Measurements from ENCODE around the gene EFHD1.
"Not testable (repeated sequence)": the region's sequence is repeated elsewhere in the genome, so short reads cannot be mapped to it uniquely, and the experiment has no call there.

EFHD1 gene

DNA sequence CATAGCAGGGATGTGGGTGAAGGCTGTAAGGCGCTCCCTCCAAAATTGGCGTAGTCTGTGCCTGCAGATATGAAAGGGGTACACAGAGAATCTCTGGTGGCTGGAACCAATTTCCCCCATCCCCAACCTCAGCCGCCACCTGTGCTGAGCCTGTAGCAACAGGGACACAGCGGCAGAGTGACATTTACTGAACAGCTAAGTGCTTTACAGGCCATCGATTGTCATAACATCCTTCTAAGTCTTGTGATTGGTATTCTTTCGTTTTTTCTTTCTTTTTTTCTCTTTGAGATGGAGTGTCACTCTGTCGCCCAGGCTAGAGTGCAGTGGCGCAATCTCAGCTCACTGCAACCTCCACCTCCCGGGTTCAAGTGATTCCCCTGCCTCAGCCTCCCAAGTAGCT is 12.2 kb upstream of the EFHD1 start:
- DNase-seq (ENCODE audit: low read depth) = no peak

GRCh38 chr2:232622563-232622962 is 10.8 kb upstream of the EFHD1 start:
- DNase-seq (ENCODE audit: low read depth) = no peak

GRCh38 chr2:232623768-232624765 is 9.3 kb upstream of the EFHD1 start:
- peak; percentile 45 for DNase-seq (ENCODE audit: low read depth)

- DNase-seq (ENCODE audit: low read depth) = no peak
Observed at GRCh38 chr2:232626584-232626983, 6.8 kb upstream of the EFHD1 start.

- no peak for DNase-seq (ENCODE audit: low read depth)
Observed at GRCh38 chr2:232628466-232629128, 4.8 kb upstream of the EFHD1 start.

DNA sequence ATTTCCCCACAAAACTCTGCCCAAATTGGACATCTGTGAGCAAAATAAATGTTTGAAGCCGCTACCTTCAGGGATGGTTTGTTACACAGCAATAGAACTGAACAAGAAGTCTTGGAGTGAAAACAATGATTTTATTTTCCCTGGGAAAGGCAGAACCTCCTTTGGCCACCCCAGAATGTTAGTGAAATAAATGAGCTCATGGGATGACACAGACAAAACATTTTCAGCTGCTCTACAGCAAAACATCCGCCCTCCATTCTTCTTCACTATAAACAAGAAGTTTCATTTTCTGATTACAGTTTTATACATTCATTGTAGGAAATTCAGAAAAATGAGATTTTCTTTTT is 4.3 kb upstream of the EFHD1 start:
- no peak for DNase-seq (ENCODE audit: low read depth)

DNA sequence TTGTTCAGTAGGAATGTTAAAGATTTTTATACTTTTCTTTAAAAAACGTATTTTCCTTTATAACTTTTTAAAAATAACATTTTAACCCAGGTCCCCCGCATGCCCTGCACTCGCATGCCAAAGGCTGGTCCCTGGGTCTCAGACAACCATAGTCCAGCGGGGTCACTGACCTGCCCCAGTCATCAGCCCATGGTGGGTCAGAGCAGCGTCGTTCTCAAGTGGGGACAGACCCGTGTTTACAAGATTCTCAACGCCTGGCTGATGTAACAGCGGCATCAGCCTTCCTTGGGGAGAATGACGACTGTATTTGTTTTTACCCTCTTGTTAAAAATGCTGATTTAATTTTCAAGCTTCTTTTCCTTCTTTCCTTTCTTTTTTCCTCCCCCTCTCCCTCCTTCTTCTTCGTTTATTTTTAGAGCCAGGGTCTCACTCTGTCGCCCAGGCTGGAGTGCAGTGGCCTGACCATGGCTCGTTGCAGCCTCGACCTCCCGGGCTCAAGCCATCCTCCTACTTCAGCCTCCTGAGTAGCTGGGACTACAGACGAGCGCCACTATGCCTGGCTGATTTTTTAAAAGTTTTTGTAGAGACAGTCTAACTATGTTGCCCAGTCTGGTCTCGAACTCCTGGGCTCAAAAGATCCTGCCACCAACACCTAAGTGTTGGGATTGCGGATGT is 1.0 kb upstream of the EFHD1 start:
- no peak for DNase-seq (ENCODE audit: low read depth)

- peak; percentile 15 for DNase-seq (ENCODE audit: low read depth)
Observed at GRCh38 chr2:232632904-232633412, 446 bp upstream of the EFHD1 start.

GRCh38 chr2:232634206-232635150 is 1.1 kb downstream of the EFHD1 start:
- DNase-seq (ENCODE audit: low read depth) = no peak

DNA sequence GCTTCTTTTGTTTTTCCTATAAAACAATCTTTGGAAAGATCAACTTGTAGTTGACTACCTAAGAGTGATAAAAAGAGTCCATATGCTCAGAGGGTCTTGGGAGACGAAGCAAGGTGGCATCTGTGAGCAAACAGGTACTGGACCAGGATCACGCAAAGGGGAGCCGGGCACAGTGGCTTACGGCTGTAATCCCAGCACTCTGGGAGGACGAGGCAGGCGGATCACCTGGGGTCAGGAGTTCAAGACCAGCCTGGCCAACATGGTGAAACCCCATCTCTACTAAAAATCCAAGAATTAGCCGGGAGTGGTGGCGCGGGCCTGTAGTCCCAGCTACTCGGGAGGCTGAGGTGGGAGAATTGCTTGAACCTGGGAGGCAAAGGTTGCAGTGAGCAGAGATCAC is 2.0 kb downstream of the EFHD1 start:
- DNase-seq (ENCODE audit: low read depth) = not testable (repeated sequence)

DNA sequence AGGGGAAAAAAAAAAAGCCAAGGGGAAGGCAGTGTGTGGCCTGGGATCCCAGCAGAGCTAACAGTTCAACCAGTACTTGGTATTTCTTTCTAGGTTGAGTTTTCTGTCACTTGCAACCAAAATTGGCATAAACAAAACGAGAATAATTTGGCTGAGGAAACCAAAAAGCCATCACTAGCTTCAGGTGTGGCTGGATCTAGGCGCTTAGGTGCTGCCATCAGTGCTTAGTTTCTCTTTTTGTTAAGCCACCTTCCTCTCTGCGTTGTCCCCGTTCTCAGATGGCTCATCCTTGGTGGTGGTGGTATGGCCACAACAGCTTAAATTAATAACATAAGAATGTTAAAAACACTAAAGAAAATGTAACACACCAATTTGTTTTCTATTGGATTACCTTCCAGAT is 2.4 kb downstream of the EFHD1 start:
- no peak for DNase-seq (ENCODE audit: low read depth)

- DNase-seq (ENCODE audit: low read depth) = no peak
Observed at GRCh38 chr2:232636788-232637420, 3.5 kb downstream of the EFHD1 start.

- DNase-seq (ENCODE audit: low read depth) = no peak
Observed at GRCh38 chr2:232637866-232638583, 4.6 kb downstream of the EFHD1 start.

DNA sequence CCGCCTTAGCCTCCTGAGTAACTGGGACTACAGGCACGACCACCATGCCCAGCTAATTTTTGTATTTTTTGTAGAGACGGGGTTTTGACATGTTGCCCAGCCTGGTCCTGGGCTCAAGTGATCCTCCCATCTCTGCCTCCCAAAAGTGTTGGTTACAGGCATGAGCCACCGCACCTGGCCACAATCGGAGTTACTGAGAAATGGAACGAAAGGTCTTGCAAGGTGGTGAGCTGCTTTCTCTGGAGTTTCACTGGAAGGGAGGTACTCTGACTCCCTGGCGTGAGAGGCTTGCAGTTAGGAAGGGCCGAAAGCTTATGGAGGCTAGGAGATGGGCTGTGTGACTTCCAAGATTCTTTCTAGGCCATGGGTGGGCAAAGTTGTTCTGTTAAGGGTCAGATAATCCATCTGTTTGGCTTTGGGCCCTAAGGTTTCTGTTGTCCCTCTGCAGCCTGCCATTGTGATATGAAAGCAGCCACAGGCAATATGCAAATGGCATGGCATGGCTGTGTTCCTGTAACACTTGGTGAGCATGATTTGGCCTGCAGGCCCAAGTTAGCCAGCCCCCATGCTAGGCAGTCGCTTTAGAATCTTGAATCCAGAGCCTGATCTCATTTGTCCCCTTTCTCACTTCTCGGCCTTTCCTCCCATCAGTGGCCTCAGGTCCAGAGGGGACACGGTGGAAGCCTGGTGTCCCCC is 7.9 kb downstream of the EFHD1 start:
- DNase-seq (ENCODE audit: low read depth) = no peak

- DNase-seq (ENCODE audit: low read depth) = no peak
Observed at GRCh38 chr2:232643147-232643425, 9.7 kb downstream of the EFHD1 start.

DNA sequence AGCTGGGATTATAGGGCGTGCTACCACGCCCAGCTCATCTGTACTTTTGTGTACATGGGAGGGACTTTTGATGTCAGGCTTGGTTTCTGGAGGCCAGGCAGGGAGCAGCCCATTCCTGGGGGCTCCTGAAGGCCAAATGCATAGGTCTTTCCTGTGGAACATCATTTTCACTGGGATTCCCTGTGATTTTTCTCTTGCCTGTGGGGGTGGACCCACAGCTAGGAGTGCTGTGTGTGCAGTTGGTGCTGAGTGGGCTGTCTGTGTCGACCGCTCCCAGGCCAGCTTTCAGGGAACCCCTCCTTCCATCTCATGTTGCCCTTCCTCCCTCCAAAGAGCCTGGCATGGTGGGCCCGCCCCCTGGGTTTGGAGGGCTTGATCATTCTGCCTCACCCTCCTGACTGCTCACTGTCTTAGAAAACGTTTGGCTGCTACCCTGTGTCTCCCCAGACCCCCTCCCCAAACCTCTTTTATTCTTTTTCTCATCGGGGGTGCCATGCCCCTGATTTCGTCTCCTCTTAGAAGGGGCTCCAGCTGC is 10.5 kb downstream of the EFHD1 start:
- no peak for DNase-seq (ENCODE audit: low read depth)

GRCh38 chr2:232645061-232645460 is 11.7 kb downstream of the EFHD1 start:
- DNase-seq (ENCODE audit: low read depth) = no peak

DNA sequence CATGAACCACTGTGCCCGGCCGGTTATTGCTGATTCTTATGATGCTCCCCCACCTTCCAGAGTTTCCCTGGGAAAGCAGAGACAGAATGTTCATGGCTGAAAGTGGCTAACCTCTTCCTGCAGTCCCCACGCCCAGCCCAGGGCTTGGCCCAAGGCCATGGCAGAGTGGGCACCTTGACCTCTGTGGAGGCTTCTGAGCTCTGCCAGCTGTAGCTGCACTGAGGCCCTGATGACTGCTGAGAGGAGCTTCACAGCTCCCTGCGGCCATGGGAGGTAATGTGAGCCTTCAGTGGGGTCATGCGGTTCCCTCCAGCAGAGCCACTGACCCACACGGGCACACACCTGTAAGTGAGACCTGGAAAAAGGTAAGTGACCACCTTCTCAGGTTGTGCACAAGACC is 13.3 kb downstream of the EFHD1 start:
- DNase-seq (ENCODE audit: low read depth) = no peak

DNA sequence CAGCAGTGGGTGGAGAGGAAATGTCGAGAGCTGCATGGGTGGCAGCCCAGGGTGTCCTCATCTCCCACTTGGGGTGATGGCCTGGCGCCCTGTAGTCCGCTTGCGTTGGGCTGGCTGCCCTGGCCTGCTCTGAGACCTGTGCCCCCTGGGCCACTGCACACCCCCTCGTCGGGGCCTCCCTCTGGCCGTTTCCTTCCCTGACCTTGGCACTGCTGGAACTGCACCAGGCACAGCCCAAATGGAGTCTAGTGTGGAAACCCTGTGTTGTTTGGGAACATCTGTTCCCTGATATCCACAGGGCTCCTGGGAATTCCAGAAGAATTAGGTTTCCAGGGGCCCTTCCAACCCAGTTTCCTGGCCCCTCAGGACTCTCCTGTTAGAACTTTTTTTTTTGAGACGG is 13.9 kb downstream of the EFHD1 start:
- DNase-seq (ENCODE audit: low read depth) = no peak

DNA sequence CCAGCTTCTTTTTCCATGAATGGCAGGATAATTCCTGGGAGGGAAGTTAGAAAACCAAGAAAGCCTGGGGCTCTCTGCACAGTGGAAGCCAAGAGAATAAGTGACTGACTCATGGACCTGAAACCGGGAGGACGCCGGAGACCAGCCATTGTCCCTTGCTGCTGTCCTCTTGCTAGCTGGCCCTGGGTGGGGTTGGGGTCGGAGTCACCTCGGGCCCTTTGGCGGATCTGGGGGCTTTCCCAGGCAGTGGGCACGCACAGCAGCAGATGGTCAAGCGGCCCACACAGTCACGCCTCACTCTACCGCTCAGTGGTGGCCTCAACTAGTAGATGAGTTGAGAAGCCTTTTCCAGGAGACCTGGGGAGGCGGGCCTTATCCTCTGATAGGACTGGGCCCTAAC is 15.6 kb downstream of the EFHD1 start:
- DNase-seq (ENCODE audit: low read depth) = no peak
